Chondrocyte (in vitro differentiated cells): Measurements from ENCODE around the gene RAD51C. TPM values are rescaled to one million over a fixed set of nuclear protein-coding genes. Genes with fewer than 3 reads are reported as not detected.

Experiments used
- DNase-seq: peaks from one replicate; pipeline ENCODE4 v3.0.0; 2021; ENCODE audit warnings: mixed read lengths, low spot score
- H3K27ac Mint-ChIP-seq: one replicate; pipeline ENCODE4 v1.8.0; 2021; ENCODE audit warnings: mild to moderate bottlenecking, moderate library complexity, mixed read lengths; ENCODE audit not compliant: unreplicated experiment
- H3K27me3 Mint-ChIP-seq: 2 replicates; pipeline ENCODE4 v1.8.0; 2021; ENCODE audit warnings: low read depth, mixed read lengths
- H3K36me3 Mint-ChIP-seq: 2 replicates; pipeline ENCODE4 v1.8.0; 2021; ENCODE audit warnings: low read depth, mixed read lengths
- H3K4me1 Mint-ChIP-seq: 2 replicates; pipeline ENCODE4 v1.8.0; 2021; ENCODE audit warnings: low read depth, mild to moderate bottlenecking, mixed read lengths
- H3K4me3 Mint-ChIP-seq: one replicate; pipeline ENCODE4 v1.8.0; 2021; ENCODE audit warnings: mild to moderate bottlenecking, moderate library complexity, mixed read lengths; ENCODE audit not compliant: unreplicated experiment
- H3K9me3 Mint-ChIP-seq: 2 replicates; pipeline ENCODE4 v1.8.0; 2021; ENCODE audit warnings: low read depth, mixed read lengths
- total RNA-seq: library from RNA; stranded (reverse); gene quantifications from 3 replicates; pipeline ENCODE4 v1.2.1, GENCODE V29; 2021
- TF ChIP-seq, protein P1 (sequence below): fragments of 200-600 bp; sonication (generic); IDR thresholded peaks from 2 replicates; pipeline ENCODE4 v1.5.0; 2021; ENCODE audit warnings: antibody characterized with exemption, mild to moderate bottlenecking, moderate library complexity

The RAD51C gene
- total RNA-seq, 1 donor from 2014 or later: 22.3 TPM

DNA sequence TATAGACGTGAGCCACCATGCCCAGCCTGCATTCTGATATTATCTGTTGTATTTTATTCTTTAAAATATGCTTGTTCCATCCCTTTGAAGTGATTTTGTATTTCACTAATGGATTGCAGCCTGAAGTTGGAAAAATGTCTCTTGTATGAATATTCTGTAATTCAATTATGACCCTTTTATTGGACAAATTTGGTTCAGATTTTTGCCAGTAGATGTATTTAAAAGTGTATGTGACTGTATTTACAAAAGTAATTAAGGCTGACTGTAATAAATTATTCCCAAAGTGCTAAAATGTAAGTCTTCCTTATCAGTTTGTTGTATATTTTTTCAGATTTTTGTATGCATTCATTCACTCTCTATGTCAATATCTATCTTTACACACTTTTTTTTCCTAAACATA is 87.0 kb downstream of the RAD51C start:
- TF ChIP-seq, protein P1, sequence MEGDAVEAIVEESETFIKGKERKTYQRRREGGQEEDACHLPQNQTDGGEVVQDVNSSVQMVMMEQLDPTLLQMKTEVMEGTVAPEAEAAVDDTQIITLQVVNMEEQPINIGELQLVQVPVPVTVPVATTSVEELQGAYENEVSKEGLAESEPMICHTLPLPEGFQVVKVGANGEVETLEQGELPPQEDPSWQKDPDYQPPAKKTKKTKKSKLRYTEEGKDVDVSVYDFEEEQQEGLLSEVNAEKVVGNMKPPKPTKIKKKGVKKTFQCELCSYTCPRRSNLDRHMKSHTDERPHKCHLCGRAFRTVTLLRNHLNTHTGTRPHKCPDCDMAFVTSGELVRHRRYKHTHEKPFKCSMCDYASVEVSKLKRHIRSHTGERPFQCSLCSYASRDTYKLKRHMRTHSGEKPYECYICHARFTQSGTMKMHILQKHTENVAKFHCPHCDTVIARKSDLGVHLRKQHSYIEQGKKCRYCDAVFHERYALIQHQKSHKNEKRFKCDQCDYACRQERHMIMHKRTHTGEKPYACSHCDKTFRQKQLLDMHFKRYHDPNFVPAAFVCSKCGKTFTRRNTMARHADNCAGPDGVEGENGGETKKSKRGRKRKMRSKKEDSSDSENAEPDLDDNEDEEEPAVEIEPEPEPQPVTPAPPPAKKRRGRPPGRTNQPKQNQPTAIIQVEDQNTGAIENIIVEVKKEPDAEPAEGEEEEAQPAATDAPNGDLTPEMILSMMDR: no peak
- Mint-ChIP-seq H3K4me1 (no peaks in the 10 kb centered on the region), H3K27me3 (no peaks in the 10 kb centered on the region), H3K4me3 (no peak overlapping the region), H3K27ac (no peak overlapping the region), H3K9me3 (no peaks in the 10 kb centered on the region), H3K36me3 (no peaks in the 10 kb centered on the region)
- no peak for DNase-seq

GRCh38 chr17:58783380-58783779 is 91.0 kb downstream of the RAD51C start:
- TF ChIP-seq, protein P1: no peak
- no peak overlapping the region for H3K4me3 Mint-ChIP-seq

DNA sequence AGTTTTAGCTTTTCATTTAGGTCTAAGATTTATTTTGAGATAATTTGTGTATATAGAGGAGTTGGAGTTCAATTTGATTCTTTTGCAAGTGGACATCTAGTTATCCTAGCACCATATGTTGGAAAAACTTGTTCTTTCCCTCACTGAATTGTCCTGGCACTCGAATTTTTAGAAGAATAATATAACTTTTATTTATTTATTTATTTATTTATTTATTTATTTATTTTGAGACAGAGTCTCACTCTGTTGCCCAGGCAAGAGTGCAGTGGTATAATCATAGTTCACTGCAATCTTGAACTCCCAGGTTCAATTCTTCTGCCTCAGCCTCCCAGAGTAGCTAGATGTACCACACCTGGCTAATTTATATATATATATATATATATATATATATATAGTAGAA is 92.7 kb downstream of the RAD51C start:
- Mint-ChIP-seq H3K36me3 (no peaks in the 10 kb centered on the region), H3K4me1 (peaks cover 22% of the 10 kb centered on the region), H3K27ac (no peak overlapping the region), H3K9me3 (no peaks in the 10 kb centered on the region), H3K4me3 (no peak overlapping the region), H3K27me3 (no peaks in the 10 kb centered on the region)
- no peak for DNase-seq
- TF ChIP-seq, protein P1: no peak

More at GRCh38 chr17:58783380-58783779, 91.0 kb downstream of the RAD51C start:
- no peak for DNase-seq
- H3K4me1 Mint-ChIP-seq: peaks cover 19% of the 10 kb centered on the region
- no peaks in the 10 kb centered on the region for H3K27me3 Mint-ChIP-seq
- H3K9me3 Mint-ChIP-seq: no peaks in the 10 kb centered on the region
- H3K27ac Mint-ChIP-seq: no peak overlapping the region
- no peaks in the 10 kb centered on the region for H3K36me3 Mint-ChIP-seq

Other genes with a start within 250 kb of the RAD51C start
- gene HSF5, start 204.2 kb upstream of the RAD51C start, total RNA-seq: 0.08 to 0.10 TPM in 2 of 3 replicates, not detected in the other
- gene MTMR4, start 178.0 kb upstream of the RAD51C start, total RNA-seq: 26.7 to 31.4 TPM (median 30.2 TPM) in 3 replicates
- 0.05 to 0.08 TPM in 2 of 3 replicates, not detected in the other for gene TEX14, start 557 bp upstream of the RAD51C start, total RNA-seq
- gene PPM1E, start 63.3 kb downstream of the RAD51C start, total RNA-seq: 0.70 to 2.2 TPM (median 2.2 TPM) in 3 replicates